HEK293 (cell line): ENCODE data around the gene OR13F1.
"Not testable (repeated sequence)": the region's sequence is repeated elsewhere in the genome, so short reads cannot be mapped to it uniquely, and the experiment has no call there.

Source experiments
- CTCF ChIA-PET: fragments of 350-600 bp; formaldehyde crosslinking; extraction: SDS; loops from one replicate; lab custom pipeline; 2021; ENCODE audit warnings: antibody characterized with exemption; lab: Yijun Ruan, JAX
- POLR2A ChIA-PET: fragments of 300-600 bp; formaldehyde crosslinking; extraction: SDS; loops from one replicate; lab custom pipeline; 2020; ENCODE audit warnings: antibody characterized with exemption, inconsistent platforms; lab: Yijun Ruan, JAX
- H3K27ac ChIP-seq: fragments of 200-500 bp; sonication (Bioruptor generic); 2 replicates; pipeline ENCODE4 v1.5.1; 2014; ENCODE audit warnings: low read depth, low read length, control low read depth, inconsistent platforms; ENCODE audit errors: extremely low read depth
- H3K36me3 ChIP-seq, 2 experiments: fragments of 200-500 bp in 1 of 2; sonication (Bioruptor generic) in 1 of 2; 1 replicate in 1 of 2; 2 replicates in 1 of 2; pipeline ENCODE4 v1.5.1; 2014 to 2017; ENCODE audit warnings: inconsistent platforms in 2 of 2, low read length in 2 of 2; ENCODE audit not compliant: control insufficient read depth in 2 of 2, insufficient read depth in 1 of 2
- H3K4me1 ChIP-seq: fragments of 200-500 bp; sonication (Bioruptor generic); 2 replicates; pipeline ENCODE4 v1.5.1; 2014; ENCODE audit warnings: mild to moderate bottlenecking, low read length, inconsistent platforms; ENCODE audit not compliant: control insufficient read depth, insufficient read depth
- H3K4me3 ChIP-seq: 2 replicates; pipeline ENCODE4 v1.5.1; 2011; ENCODE audit warnings: low read depth, mild to moderate bottlenecking, control low read depth, low read length, moderate library complexity
- H3K9me3 ChIP-seq: fragments of 200-500 bp; sonication (Bioruptor generic); 2 replicates; pipeline ENCODE4 v1.5.1; 2014; ENCODE audit warnings: low read depth, low read length, inconsistent platforms; ENCODE audit not compliant: control insufficient read depth, insufficient read depth
- HOXD13 ChIP-seq: sonication (generic); formaldehyde crosslinking; IDR thresholded peaks from 2 replicates; pipeline ENCODE4 v1.8.0; 2022; ENCODE audit warnings: missing genetic modification reagents, borderline replicate concordance
- INSM2 ChIP-seq: fragments of 450-650 bp; formaldehyde crosslinking; IDR thresholded peaks from 2 replicates; pipeline ENCODE4 v1.5.1; 2016; ENCODE audit warnings: missing biosample characterization, missing genetic modification characterization
- MZF1 ChIP-seq: fragments of 450-650 bp; formaldehyde crosslinking; IDR thresholded peaks from 2 replicates; pipeline ENCODE4 v1.5.1; 2017; ENCODE audit warnings: missing biosample characterization, missing genetic modification characterization, borderline replicate concordance
- SP2 ChIP-seq: fragments of 450-650 bp; formaldehyde crosslinking; IDR thresholded peaks from 2 replicates; pipeline ENCODE4 v1.5.1; 2016; ENCODE audit warnings: missing biosample characterization, missing genetic modification characterization
- YY2 ChIP-seq: fragments of 450-650 bp; formaldehyde crosslinking; IDR thresholded peaks from 2 replicates; pipeline ENCODE4 v1.5.1; 2016; ENCODE audit warnings: missing biosample characterization, missing genetic modification characterization
- ZBTB49 ChIP-seq: fragments of 450-650 bp; formaldehyde crosslinking; IDR thresholded peaks from 2 replicates; pipeline ENCODE4 v1.5.1; 2016; ENCODE audit warnings: missing biosample characterization, missing genetic modification characterization, low read depth
- ZBTB7A ChIP-seq: fragments of 450-650 bp; formaldehyde crosslinking; IDR thresholded peaks from 2 replicates; pipeline ENCODE4 v1.5.1; 2016; ENCODE audit warnings: low read depth, missing biosample characterization, missing genetic modification characterization
- ZFP37 ChIP-seq: fragments of 450-650 bp; formaldehyde crosslinking; IDR thresholded peaks from 2 replicates; pipeline ENCODE4 v1.5.1; 2016; ENCODE audit warnings: missing biosample characterization, missing genetic modification characterization
- ZFP69B ChIP-seq: fragments of 450-650 bp; formaldehyde crosslinking; IDR thresholded peaks from 2 replicates; pipeline ENCODE4 v1.5.1; 2016; ENCODE audit warnings: missing biosample characterization, missing genetic modification characterization
- ZNF10 ChIP-seq: fragments of 450-650 bp; formaldehyde crosslinking; IDR thresholded peaks from 2 replicates; pipeline ENCODE4 v1.5.1; 2017; ENCODE audit warnings: missing biosample characterization, missing genetic modification characterization
- ZNF121 ChIP-seq: fragments of 450-650 bp; formaldehyde crosslinking; IDR thresholded peaks from 2 replicates; pipeline ENCODE4 v1.5.1; 2016; ENCODE audit warnings: missing biosample characterization, missing genetic modification characterization
- ZNF133 ChIP-seq: fragments of 450-650 bp; formaldehyde crosslinking; IDR thresholded peaks from 2 replicates; pipeline ENCODE4 v1.5.1; 2016; ENCODE audit warnings: missing biosample characterization, missing genetic modification characterization
- ZNF221 ChIP-seq: fragments of 450-650 bp; formaldehyde crosslinking; IDR thresholded peaks from 2 replicates; pipeline ENCODE4 v1.5.1; 2017; ENCODE audit warnings: missing biosample characterization, missing genetic modification characterization, borderline replicate concordance
- ZNF311 ChIP-seq: fragments of 450-650 bp; formaldehyde crosslinking; IDR thresholded peaks from 2 replicates; pipeline ENCODE4 v1.5.1; 2017; ENCODE audit warnings: missing biosample characterization, missing genetic modification characterization, borderline replicate concordance
- ZNF530 ChIP-seq: fragments of 450-650 bp; formaldehyde crosslinking; IDR thresholded peaks from 2 replicates; pipeline ENCODE4 v1.5.1; 2016; ENCODE audit warnings: low read depth, missing biosample characterization, missing genetic modification characterization
- ZNF549 ChIP-seq: fragments of 450-650 bp; IDR thresholded peaks from 2 replicates; pipeline ENCODE4 v1.5.1; 2018; ENCODE audit warnings: missing biosample characterization, missing genetic modification characterization, mild to moderate bottlenecking, inconsistent platforms, moderate library complexity
- ZNF560 ChIP-seq: fragments of 450-650 bp; formaldehyde crosslinking; IDR thresholded peaks from 2 replicates; pipeline ENCODE4 v1.5.1; 2017; ENCODE audit warnings: missing biosample characterization, missing genetic modification characterization, borderline replicate concordance
- ZNF561 ChIP-seq: fragments of 450-650 bp; IDR thresholded peaks from 2 replicates; pipeline ENCODE4 v1.5.1; 2018; ENCODE audit warnings: missing biosample characterization, missing genetic modification characterization, borderline replicate concordance
- ZNF677 ChIP-seq: fragments of 450-650 bp; IDR thresholded peaks from 2 replicates; pipeline ENCODE4 v1.5.0; 2018; ENCODE audit warnings: missing biosample characterization, mild to moderate bottlenecking, missing genetic modification characterization, moderate library complexity
- TF ChIP-seq, protein P1 (sequence below): fragments of 450-650 bp; formaldehyde crosslinking; IDR thresholded peaks from 2 replicates; pipeline ENCODE4 v1.5.1; 2016; ENCODE audit warnings: missing biosample characterization, missing genetic modification characterization
- TF ChIP-seq, protein P2 (sequence below): fragments of 450-650 bp; formaldehyde crosslinking; IDR thresholded peaks from 2 replicates; pipeline ENCODE4 v1.5.1; 2016; ENCODE audit warnings: missing biosample characterization, missing genetic modification characterization

Gene OR13F1

DNA sequence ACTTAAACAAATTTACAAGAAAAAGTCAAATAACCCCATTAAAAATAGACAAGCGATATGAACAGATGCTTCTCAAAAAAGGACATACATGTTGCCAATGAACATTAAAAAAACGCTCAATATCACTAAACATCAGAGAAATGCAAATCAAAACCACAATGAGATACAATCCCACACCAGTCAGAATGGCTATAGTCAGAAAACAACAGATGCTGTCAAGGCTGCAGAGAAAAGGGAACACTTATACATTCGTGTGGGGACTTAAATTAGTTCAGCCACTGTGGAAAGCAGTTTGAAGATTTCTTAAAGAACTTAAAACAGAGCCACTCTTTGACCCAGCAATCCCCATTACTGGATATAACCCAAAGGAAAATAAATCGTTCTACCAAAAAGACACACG lies 10.8 kb downstream of the OR13F1 start:
- H3K4me1 ChIP-seq: no peaks in the 10 kb centered on the region
- CTCF ChIA-PET: no interaction called here
- H3K9me3 ChIP-seq: no peaks in the 10 kb centered on the region
- no peaks in the 10 kb centered on the region for H3K36me3 ChIP-seq
- POLR2A ChIA-PET: no interaction called here
- no peak overlapping the region for H3K4me3 ChIP-seq
- H3K27ac ChIP-seq: no peak overlapping the region
- TF ChIP-seq ZNF560 (tag by site-specific recombination) (no peak), ZNF561 (tag by site-specific recombination) (no peak), ZNF549 (tag by site-specific recombination) (no peak), ZNF133 (no peak), ZNF121 (no peak), INSM2 (tag by site-specific recombination) (no peak), ZNF677 (tag by site-specific recombination) (no peak), ZNF10 (tag by site-specific recombination) (no peak), YY2 (tag by site-specific recombination) (no peak), MZF1 (tag by site-specific recombination) (no peak), ZBTB7A (tag by site-specific recombination) (no peak)
- TF ChIP-seq, protein P1, sequence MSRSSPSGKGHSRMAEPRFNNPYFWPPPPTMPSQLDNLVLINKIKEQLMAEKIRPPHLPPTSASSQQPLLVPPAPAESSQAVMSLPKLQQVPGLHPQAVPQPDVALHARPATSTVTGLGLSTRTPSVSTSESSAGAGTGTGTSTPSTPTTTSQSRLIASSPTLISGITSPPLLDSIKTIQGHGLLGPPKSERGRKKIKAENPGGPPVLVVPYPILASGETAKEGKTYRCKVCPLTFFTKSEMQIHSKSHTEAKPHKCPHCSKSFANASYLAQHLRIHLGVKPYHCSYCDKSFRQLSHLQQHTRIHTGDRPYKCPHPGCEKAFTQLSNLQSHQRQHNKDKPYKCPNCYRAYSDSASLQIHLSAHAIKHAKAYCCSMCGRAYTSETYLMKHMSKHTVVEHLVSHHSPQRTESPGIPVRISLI (tag by site-specific recombination): no peak

DNA sequence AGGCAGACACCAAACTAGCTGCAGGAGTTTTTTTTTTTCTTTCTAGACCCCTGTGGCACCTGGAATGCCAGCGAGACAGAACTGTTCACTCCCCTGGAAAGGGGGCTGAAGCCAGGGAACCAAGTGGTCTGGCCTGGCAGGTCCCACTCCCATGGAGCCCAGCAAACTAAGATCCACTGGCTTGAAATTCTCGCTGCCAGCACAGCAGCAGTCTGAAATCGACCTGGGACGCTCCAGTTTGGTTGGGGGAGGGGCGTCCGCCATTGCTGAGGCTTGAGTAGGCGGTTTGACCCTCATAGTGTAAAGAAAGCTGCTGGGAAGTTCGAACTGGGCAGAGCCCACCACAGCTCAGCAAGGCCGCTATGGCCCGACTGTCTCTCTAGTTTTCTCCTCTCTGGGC lies 16.2 kb downstream of the OR13F1 start:
- POLR2A ChIA-PET: not testable (repeated sequence)

DNA sequence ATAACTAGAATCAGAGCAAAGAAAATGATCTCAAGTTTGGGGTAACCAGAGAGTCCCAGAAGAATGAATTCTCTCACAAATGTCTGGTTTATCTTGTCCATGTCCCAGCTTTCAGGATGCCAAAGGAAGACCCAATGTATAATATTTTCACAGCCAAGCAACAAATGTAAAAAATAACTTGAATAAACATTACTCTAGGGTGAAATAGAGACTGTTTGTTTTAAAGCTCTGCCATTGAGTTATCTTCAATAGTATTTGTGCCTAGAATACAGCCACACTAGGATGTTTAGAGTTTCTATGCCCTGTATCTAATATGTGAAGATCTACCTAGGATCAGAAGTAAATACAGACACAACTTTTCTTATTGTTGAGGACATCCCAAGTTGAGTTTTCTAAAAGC lies 23.0 kb downstream of the OR13F1 start, which contains the start of gene OR13C4:
TSS of gene OR13C4 (minus strand) at position 101 of the 400 bp plus-strand sequence. CDS start at position 101, 0 bp downstream.
- ChIA-PET CTCF (interaction anchor here (1.0 kb wide), 1 partner anchor 13 kb away, joined by 3 read pairs; no protein-coding TSS in a partner anchor), POLR2A (no interaction called here)
- Histone ChIP-seq H3K4me1 (no peaks in the 10 kb centered on the region), H3K9me3 (no peaks in the 10 kb centered on the region), H3K4me3 (no peak within 1 kb of the TSS), H3K27ac (no peak within 1 kb of the TSS), H3K36me3 (no peaks in the 10 kb centered on the region)
- TF ChIP-seq ZBTB7A (tag by site-specific recombination): no peak
- TF ChIP-seq ZNF530 (tag by site-specific recombination): no peak
- TF ChIP-seq ZNF221 (tag by site-specific recombination): no peak

More for the DNA sequence above, 16.2 kb downstream of the OR13F1 start:
- H3K4me3 ChIP-seq, H3K27ac ChIP-seq, CTCF ChIA-PET, H3K4me1 ChIP-seq, H3K9me3 ChIP-seq, H3K36me3 ChIP-seq: not testable (repeated sequence)

- no peaks in the 10 kb centered on the region for H3K4me1 ChIP-seq
- CTCF ChIA-PET: no interaction called here
- POLR2A ChIA-PET: no interaction called here
- no peak within 1 kb of the TSS for H3K27ac ChIP-seq
- no peaks in the 10 kb centered on the region for H3K36me3 ChIP-seq
- H3K4me3 ChIP-seq: no peak within 1 kb of the TSS
- no peaks in the 10 kb centered on the region for H3K9me3 ChIP-seq
- no peak for TF ChIP-seq HOXD13
- TF ChIP-seq, protein P1 (tag by site-specific recombination): no peak
- TF ChIP-seq ZFP37 (tag by site-specific recombination): no peak
- no peak for TF ChIP-seq ZNF311 (tag by site-specific recombination)
- no peak for TF ChIP-seq SP2 (tag by site-specific recombination)
- no peak for TF ChIP-seq ZFP69B
- TF ChIP-seq, protein P2, sequence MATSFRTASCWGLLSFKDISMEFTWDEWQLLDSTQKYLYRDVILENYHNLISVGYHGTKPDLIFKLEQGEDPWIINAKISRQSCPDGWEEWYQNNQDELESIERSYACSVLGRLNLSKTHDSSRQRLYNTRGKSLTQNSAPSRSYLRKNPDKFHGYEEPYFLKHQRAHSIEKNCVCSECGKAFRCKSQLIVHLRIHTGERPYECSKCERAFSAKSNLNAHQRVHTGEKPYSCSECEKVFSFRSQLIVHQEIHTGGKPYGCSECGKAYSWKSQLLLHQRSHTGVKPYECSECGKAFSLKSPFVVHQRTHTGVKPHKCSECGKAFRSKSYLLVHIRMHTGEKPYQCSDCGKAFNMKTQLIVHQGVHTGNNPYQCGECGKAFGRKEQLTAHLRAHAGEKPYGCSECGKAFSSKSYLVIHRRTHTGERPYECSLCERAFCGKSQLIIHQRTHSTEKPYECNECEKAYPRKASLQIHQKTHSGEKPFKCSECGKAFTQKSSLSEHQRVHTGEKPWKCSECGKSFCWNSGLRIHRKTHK (tag by site-specific recombination): no peak
- TF ChIP-seq ZBTB49 (tag by site-specific recombination): no peak
Observed at GRCh38 chr9:104536756-104537155, 32.7 kb downstream of the OR13F1 start, which contains the start of gene OR13C3. OR13C3 (minus strand) TSS chr9:104536856; CDS start chr9:104536723, 133 bp downstream.
